IPS DF 4.7 (cell line): ENCODE results near the gene RALGDS.

Source experiments
- DNase-seq: peaks from one replicate; pipeline ENCODE4 v3.0.0-alpha.2; 2013; ENCODE audit warnings: low spot score; ENCODE audit errors: extremely low read depth

Gene RALGDS

DNA sequence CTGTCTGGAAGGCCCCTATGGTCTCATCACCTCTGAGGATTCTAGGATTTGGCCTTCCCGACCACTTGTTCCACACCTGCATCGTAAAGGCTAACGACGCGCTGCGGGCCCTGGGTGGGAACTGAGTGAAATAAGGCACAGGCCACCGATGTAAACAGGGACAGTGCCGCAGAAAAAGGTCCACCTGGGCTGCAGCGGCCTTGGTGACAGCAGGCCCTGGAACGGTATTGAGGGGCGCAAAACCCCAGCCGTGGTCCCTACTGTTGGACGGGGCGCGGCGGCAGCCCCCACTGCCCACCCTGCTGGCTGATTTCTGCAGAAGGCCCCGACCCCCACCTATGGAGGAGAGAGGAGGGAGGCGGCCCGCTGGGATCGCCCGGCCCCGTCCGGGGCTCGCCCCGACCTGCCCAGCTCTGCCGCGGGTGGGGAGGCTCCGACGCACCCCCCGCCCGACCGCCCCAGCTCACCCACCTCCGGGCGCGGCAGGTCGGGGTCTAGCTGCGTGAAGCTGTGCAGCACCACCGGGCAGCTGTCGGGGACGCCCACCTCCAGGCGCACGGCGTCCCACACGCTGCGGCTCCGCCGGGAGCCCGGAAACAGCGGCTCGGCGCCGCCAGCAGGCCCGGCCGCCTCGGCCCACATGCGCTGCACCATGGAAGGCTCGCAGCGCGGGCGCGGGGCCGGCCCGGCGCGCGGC is 391 bp downstream of the RALGDS start:
- no peak for DNase-seq

DNA sequence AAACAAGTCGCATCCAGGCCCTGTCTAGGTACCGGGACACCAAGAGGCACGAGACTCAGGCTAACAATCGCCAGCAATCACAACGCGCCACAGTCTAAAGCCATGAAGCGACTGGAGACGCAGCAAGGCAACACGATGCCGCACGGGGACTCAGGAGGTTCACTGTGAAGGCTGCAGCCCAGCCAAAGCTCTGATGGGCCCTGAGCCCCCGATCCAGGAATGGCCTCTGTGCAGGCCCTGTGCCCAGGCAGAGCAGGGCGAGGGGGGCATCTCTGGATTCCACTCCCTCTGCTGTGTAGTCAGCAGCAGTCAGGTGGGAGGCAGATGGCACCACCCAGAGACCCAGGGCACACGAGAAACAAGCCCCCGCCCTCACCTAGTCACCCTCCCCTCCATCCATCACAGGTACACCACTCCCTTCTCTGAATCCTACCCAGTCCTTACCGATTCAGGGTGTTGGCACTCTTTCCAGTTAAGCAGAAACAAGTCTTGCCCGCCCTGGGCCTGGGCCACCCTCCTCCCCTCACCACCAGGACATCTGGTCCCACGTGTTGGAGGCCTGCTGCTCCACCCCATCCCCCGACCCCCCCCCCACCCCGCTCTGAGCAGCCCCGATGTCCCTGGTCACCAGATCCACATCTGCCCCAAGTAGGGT is 1.1 kb downstream of the RALGDS start:
- DNase-seq: no peak

- DNase-seq: no peak
These were observed 1.8 kb downstream of the RALGDS start for GRCh38 chr9:133119103-133119845.

GRCh38 chr9:133118568-133118967 is 2.5 kb downstream of the RALGDS start:
- DNase-seq: no peak

DNA sequence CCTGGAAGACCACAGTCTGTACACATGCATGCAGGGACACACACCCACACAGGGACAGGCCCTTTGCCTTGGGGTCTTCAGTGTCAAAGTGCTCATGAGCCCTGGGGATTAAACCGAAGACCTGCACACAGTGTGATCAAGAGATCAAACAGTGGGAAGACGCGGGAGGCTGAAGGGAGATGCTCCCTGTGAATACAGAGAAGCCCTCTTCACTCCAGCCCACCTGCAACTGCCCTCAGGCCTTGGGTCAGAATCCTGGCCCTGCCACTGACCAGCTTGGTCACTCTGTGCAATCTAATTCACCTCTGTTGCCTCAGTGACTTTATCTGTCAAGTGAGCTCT is 2.9 kb downstream of the RALGDS start:
- DNase-seq: no peak

GRCh38 chr9:133117271-133118178 is 3.5 kb downstream of the RALGDS start:
- no peak for DNase-seq

DNA sequence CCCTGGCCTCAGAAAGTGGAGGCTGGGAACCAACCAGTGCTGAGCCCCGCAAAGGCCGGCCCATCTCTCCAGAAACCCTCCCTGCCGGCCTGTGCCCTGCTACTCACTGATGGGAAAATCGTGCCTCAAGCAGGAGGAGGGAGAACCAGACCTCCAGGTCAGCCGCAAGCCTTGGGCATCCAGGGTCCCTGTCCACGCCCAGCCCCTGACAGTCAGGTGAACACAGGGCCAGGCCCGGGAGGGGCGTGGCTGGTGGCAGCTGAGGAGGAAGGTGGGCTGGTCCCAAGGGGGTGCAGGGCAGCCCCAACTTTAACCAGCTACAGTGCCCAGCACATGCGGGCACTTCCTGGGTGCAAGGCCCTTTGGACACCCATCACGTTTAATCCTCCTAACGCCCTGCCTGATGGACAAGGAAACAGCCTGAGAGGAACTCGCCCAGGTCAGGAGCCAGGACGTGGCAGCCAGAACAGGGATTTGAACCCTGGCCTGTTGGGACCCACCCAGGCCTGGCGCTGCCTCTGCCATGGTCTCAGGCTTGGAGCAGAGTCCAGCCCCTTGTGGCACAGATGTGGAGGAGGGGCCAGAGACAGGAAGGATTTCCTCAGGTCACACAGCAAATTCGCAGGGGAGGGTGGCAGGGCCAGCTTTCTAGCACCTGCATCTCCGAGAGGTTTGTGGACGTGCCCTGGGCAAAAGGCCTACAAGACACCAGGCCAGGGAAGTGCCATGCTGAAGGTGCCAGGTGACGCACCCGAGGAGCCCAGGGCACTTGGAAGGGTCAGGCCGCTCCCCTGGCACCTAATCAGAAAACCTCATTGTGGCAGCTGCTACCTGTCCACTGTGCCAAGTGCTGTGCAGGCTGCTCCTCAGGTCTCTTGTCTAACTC is 4.5 kb downstream of the RALGDS start:
- DNase-seq: no peak

GRCh38 chr9:133115604-133116345 is 5.3 kb downstream of the RALGDS start:
- no peak for DNase-seq

DNA sequence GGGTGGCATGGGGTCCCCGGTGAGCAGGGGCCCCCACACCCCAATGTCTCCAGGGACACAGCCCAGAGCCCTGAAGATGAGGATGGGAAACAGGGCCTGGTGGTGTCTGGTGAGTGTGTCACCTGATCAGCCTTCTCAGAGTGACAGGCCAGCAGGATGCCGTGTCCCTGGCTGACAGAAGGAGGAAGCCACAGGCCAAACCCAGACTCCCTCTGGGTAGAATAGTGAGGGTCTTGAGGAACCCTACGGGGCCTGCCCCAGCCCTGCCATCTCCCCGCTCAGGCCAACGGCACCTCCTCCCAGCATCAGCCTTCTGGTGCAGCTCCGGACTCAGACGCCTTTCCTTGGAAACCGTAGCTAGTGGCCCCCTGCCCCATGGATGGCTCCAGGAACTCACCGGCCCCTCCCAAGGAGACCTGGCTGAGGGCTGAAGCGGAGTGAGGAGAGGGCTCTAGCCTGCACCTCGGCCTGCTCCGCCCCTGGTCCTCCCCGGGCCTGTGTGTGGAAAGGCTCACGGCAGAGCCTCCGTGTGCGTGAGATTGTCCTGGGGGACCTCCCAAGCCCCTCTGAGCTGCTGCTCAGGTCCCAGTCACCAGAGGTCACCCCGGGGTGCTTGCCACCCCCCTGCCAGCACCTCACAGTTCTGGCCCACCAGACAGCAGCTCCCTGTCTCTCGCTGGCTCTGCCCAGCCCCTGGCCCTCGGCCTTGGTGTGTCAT is 6.0 kb downstream of the RALGDS start:
- DNase-seq: no peak

DNA sequence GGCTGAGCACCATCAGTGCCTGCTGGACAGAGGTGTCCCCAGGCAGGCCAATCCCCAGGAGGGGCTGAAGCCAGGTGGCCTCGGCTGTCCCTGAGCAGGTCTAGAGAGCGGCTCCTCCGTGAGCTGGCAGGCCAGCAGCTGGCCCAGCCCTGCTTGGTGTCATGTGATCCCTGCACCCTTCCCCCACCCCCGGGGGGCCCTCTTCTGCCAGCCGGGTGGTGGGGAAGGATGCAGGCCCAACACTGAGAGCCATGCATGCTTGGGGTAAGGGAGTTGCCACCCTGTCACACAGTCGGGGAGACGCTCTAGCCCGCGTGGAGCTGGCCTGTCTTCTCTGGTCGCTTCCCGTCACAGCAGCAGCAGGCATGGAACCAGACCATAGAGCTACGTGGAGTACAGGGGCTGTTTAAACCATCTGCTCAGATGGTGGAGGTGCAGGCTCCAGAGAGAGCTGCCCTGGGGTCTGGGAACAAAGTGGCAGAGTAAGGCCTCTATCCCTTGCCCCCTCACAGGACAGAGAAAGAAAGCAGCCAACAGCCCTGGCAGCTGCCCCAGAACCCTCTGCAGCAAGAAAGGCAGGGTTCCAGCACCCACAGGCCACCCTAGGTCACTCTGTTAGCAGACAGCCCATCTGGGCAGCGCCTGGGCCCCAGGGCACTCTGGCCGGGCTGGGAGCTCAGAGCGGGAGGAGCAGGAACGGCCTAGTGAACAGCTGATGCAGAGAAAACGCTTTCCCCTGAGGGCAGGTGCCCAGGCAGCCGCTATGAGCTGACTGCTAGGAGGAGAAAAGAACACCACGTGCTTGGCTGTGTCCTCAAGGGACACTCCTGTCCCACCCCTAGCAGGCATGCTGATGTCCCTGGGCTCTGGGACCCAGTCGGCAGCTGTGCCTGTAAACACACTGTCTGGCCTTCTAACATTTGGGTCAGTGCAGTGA is 6.8 kb downstream of the RALGDS start:
- DNase-seq: no peak

DNA sequence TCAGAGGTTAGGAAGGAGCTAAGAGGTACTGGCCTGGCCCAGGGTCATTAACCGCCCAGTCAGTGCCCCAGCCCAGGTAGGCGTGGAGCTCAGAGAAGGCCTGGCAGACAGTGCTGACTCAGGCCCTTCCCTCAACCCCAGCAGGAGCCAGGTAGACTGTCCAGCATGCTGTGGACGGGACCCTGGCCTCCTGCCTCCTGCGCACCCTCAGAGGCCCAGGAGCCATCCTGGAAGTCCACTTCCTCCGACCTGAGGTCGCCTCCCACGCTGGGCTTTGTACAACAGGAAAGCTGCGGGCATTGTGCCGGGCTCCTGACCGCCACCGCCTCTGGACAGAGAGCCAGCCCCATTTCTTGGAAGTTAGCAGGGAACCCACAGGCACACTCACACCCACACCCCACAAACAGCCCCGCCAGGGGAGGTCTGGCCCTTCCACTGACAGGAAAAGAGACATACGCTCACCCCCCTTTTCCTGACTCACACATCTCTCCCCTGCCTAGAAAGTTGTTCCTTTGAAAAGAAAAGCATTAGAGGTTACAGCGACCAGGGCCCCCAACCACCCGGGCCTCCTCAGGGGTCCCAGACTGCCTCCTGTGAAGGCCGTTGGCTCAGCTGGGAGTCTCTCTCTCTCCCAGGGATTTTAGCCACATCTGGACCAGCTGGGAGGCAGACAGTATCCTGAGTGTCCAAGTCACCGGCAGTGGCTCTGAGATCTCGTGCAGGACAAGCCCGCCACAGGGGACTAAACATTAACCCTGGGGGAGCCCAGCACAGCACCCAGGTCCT is 7.7 kb downstream of the RALGDS start:
- no peak for DNase-seq

- DNase-seq: no peak
These were observed 8.4 kb downstream of the RALGDS start for GRCh38 chr9:133112663-133113026.

GRCh38 chr9:133111808-133112662 is 9.0 kb downstream of the RALGDS start:
- no peak for DNase-seq

GRCh38 chr9:133109931-133110650 is 10.9 kb downstream of the RALGDS start:
- DNase-seq: no peak

DNA sequence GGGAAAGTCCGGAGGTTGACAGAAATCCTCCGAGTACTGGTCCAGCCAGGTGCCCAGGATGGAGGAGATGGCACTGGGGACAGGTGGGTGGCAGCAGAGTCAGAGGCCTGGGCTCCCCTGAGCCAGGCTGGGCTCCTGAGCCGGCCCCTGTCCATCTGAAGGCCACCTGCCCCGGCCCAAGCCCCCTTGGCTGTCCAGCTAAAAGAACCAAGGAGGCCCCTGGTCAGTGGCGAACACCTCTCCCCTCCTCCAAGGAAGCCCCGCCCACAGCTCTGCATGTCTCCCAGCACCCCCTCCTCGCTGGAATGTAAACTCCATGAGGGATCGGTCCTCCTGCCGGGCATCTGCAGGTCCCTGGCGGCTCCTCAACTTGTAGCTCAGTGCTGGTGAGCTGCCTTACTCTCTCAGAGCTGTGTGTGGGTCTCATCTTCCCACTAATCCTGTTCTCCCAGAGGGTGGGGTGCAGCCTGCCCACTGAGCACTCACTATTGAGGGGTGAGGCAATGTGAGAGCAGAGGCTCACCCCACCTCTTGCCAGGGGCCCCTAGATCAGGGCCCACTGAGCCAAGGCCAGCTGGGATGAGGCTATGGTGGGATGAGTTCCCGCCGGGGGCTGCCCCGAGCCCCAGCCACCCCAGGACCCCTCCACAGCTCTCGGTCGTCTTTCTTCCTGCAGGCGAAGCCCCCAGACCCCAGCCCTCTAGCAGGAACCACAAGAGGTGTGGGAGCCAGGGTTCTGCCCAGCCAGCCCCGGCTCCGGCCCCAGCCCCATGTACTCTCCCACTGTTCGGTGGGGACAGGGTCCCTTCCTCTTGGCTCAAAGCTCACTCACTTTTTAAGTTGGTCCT is 12.0 kb downstream of the RALGDS start:
- DNase-seq: no peak
